NB4 (cell line): ENCODE data around the gene KRT82.

Source experiments
- POLR2A ChIP-seq: IDR thresholded peaks from 2 replicates; pipeline ENCODE4 v1.6.1; 2011; ENCODE audit warnings: mild to moderate bottlenecking; ENCODE audit not compliant: insufficient read length; ENCODE audit errors: extremely low read depth
- TF ChIP-seq, protein P1 (sequence below): IDR thresholded peaks from 2 replicates; pipeline ENCODE4 v1.6.1; 2011; ENCODE audit warnings: low read depth, low read length
- TF ChIP-seq, protein P2 (sequence below): IDR thresholded peaks from one replicate; pipeline ENCODE4 v1.5.1; 2012; ENCODE audit warnings: low read depth, low read length

DNA sequence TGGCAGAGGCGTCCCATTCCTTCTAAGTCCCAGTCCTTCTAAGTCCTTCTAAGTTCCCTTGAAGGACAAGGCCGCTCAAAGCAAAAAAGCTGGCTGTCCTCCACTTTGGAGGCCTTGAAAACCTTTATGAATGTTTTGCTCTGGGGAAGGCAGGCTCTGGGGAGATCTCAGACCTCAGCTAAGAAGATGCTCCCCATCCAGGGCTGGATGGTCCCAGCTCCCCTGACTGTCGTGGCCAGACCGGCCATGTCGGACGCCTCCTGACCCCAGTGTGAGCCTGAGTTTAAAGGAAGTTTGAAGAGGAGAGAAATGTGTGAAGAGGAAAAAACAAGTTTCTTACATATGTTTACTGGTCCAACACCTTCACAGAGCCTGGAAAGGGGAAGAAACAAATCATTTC, 26.6 kb downstream of the KRT82 start:
- TF ChIP-seq, protein P1, sequence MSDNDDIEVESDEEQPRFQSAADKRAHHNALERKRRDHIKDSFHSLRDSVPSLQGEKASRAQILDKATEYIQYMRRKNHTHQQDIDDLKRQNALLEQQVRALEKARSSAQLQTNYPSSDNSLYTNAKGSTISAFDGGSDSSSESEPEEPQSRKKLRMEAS, result no peak
- TF ChIP-seq, protein P2, sequence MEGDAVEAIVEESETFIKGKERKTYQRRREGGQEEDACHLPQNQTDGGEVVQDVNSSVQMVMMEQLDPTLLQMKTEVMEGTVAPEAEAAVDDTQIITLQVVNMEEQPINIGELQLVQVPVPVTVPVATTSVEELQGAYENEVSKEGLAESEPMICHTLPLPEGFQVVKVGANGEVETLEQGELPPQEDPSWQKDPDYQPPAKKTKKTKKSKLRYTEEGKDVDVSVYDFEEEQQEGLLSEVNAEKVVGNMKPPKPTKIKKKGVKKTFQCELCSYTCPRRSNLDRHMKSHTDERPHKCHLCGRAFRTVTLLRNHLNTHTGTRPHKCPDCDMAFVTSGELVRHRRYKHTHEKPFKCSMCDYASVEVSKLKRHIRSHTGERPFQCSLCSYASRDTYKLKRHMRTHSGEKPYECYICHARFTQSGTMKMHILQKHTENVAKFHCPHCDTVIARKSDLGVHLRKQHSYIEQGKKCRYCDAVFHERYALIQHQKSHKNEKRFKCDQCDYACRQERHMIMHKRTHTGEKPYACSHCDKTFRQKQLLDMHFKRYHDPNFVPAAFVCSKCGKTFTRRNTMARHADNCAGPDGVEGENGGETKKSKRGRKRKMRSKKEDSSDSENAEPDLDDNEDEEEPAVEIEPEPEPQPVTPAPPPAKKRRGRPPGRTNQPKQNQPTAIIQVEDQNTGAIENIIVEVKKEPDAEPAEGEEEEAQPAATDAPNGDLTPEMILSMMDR, result no peak
- no peak for TF ChIP-seq POLR2A
